SK-N-MC (cell line): ENCODE measurements around the gene UBD.

Source experiments
- DNase-seq: peaks from one replicate; pipeline ENCODE4 v3.0.0-alpha.2; 2011; ENCODE audit warnings: low read depth, low spot score
- H3K27ac ChIP-seq: fragments of 200-600 bp; sonication (generic); 2 replicates; pipeline ENCODE4 v1.5.1; 2016; ENCODE audit warnings: mixed run types
- H3K36me3 ChIP-seq: fragments of 200-600 bp; sonication (generic); 2 replicates; pipeline ENCODE4 v1.6.1; 2017; ENCODE audit warnings: antibody characterized with exemption, low read length, mixed read lengths; ENCODE audit not compliant: insufficient read depth
- H3K4me3 ChIP-seq: fragments of 200-600 bp; sonication (generic); 2 replicates; pipeline ENCODE4 v1.5.1; 2016
- H3K9ac ChIP-seq: fragments of 200-600 bp; sonication (generic); 2 replicates; pipeline ENCODE4 v1.8.0; 2017; ENCODE audit warnings: mixed run types, mixed read lengths; ENCODE audit not compliant: insufficient read length
- H3K9me3 ChIP-seq: fragments of 200-600 bp; sonication (generic); 2 replicates; pipeline ENCODE4 v1.6.1; 2017; ENCODE audit warnings: low read depth, mild to moderate bottlenecking, antibody characterized with exemption, low read length, moderate library complexity, mixed read lengths
- EZH2 ChIP-seq: fragments of 200-600 bp; sonication (generic); IDR thresholded peaks from one replicate; pipeline ENCODE4 v1.6.1; 2017; ENCODE audit warnings: antibody characterized with exemption
- FOXP2 ChIP-seq: optimal IDR thresholded peaks from 2 replicates; pipeline ENCODE3; 2011; ENCODE audit warnings: mild to moderate bottlenecking, moderate library complexity; ENCODE audit not compliant: insufficient read depth; ENCODE audit errors: extremely low read length, control extremely low read depth
- POLR2AphosphoS5 ChIP-seq: IDR thresholded peaks from 2 replicates; pipeline ENCODE4 v1.6.1; 2012; ENCODE audit warnings: mild to moderate bottlenecking, low read depth, low read length, borderline replicate concordance

The UBD gene

DNA sequence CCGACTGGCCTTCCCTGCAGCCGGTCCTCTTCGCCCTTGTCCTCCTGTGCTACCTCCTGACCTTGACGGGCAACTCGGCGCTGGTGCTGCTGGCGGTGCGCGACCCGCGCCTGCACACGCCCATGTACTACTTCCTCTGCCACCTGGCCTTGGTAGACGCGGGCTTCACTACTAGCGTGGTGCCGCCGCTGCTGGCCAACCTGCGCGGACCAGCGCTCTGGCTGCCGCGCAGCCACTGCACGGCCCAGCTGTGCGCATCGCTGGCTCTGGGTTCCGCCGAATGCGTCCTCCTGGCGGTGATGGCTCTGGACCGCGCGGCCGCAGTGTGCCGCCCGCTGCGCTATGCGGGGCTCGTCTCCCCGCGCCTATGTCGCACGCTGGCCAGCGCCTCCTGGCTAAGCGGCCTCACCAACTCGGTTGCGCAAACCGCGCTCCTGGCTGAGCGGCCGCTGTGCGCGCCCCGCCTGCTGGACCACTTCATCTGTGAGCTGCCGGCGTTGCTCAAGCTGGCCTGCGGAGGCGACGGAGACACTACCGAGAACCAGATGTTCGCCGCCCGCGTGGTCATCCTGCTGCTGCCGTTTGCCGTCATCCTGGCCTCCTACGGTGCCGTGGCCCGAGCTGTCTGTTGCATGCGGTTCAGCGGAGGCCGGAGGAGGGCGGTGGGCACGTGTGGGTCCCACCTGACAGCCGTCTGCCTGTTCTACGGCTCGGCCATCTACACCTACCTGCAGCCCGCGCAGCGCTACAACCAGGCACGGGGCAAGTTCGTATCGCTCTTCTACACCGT lies 6.1 kb downstream of the UBD start:
- H3K36me3 ChIP-seq: no peaks in the 10 kb centered on the region
- TF ChIP-seq POLR2AphosphoS5 (no peak), EZH2 (no peak)
- H3K27ac ChIP-seq: no peak overlapping the region
- no peak overlapping the region for H3K9ac ChIP-seq
- DNase-seq: no peak
- no peaks in the 10 kb centered on the region for H3K9me3 ChIP-seq
- no peak overlapping the region for H3K4me3 ChIP-seq

DNA sequence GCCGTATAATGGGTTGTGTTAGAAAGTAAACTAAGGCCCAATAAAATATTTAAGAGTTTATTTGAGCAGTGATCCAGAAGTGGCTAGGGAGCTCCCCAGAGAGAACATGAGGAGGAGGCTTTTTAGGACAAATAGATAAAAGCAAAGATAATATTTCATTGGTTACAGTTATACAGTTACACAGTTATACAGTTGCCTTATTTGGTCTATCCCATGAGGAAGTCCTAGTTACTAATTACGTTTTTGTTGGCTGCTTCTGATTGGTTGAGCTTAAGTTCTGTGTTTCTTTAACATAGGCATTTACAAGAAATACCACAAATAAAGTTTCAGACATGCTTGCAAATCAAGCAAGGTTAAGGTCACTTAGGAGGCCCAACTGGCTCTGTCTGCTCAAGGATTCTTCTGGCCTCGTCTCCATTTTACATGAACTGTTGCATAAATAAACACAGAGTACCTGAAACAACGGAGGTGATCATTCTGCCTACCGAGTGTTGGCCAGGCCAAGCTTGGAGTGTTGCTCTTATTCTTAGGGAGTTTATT lies 7.0 kb downstream of the UBD start:
- TF ChIP-seq EZH2 (no peak), POLR2AphosphoS5 (no peak), FOXP2 (no peak)
- DNase-seq: peak; percentile 53
- Histone ChIP-seq H3K27ac (no peak overlapping the region), H3K9me3 (no peaks in the 10 kb centered on the region), H3K4me3 (no peak overlapping the region), H3K9ac (no peak overlapping the region), H3K36me3 (no peaks in the 10 kb centered on the region)

DNA sequence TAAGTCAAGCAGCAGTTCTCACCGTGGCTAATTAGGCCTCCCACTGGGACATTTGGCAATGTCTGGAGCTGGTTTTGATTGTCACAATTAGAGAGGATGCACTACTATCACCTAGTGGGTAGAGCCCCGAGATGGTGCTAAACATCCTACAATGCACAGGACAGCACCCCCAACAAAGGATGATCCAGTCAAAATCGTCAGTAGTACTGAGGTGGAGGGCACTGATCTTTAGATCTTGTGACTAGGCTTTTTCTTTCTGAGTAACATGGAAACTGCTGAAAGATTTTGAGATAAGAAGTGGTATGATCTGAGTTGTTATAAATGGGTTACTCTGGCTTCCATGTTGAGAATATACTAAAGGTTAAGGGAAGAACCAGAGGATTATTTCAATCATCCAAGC lies 12.0 kb downstream of the UBD start:
- Histone ChIP-seq H3K4me3 (no peak overlapping the region), H3K36me3 (no peaks in the 10 kb centered on the region), H3K9ac (no peak overlapping the region), H3K9me3 (no peaks in the 10 kb centered on the region), H3K27ac (no peak overlapping the region)
- no peak for DNase-seq
- TF ChIP-seq EZH2: no peak
- TF ChIP-seq POLR2AphosphoS5: no peak
- no peak for TF ChIP-seq FOXP2

DNA sequence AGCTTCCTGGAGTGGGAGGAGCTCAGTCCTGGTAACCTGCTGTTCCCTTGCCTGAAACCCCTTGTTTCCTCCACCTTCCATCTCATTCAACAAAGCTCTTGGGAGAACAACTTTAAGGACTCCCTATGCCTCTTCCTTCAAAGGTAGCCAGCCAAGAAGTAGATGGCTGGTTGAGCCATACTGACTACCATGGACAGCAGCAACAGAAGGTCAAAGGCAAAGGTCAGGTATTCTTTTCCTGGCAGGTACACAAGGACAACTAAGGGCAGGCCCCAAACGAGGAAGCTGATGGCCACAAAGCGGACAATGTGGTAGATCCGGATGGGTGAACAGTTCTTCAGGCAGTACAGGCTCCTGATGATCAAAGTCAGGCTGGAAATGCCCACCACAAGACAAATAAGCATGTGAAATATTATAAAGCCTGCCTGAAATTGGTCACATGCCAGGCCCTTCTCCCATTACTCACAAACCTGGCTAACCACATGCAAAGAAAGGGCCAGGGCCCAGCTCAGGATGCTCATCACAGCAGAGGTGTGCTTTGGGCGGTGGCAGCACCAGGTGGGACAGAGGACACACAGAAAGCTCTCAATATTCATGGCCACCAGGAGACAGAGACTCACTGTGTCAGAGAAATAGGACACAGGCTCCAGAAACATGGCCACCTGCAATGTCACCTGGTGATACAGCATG lies 21.7 kb downstream of the UBD start:
- no peak overlapping the region for H3K4me3 ChIP-seq
- no peaks in the 10 kb centered on the region for H3K36me3 ChIP-seq
- H3K9ac ChIP-seq: no peak overlapping the region
- no peak for TF ChIP-seq POLR2AphosphoS5
- no peak for TF ChIP-seq EZH2
- TF ChIP-seq FOXP2: no peak
- no peaks in the 10 kb centered on the region for H3K9me3 ChIP-seq
- H3K27ac ChIP-seq: no peak overlapping the region
- no peak for DNase-seq

DNA sequence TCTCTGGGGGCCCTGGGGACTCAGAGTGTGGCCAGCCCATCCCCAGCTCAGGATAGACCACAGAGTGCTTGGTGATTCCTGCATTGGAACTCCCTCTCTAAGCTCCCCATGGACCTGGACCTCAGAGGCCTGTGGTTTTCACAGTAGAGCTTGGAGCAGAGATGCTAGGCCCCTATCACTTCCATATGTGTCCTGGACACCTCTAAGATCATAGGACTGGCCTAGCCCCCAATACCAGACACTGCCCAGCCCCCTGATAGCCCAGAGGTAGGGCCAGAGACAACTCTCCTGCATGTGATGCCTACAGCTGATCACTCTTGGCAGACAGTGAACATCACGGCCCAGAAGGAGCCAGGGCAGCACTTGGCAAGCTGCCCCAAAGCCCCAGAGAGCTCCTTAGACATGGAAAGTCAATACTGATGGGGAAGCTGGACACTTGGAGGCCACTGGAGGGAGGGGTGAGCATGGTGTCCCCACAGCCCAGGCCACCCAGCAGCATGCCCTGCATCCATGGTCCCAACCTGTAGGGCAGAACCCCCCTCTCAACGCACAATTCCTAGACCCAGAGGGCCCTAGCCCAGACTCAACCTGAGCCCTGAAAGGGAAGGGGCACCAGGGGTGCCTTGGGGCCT lies 27.1 kb downstream of the UBD start:
- no peak for DNase-seq
- no peak for TF ChIP-seq POLR2AphosphoS5
- no peak for TF ChIP-seq FOXP2
- TF ChIP-seq EZH2: no peak
- H3K9me3 ChIP-seq: no peaks in the 10 kb centered on the region

DNA sequence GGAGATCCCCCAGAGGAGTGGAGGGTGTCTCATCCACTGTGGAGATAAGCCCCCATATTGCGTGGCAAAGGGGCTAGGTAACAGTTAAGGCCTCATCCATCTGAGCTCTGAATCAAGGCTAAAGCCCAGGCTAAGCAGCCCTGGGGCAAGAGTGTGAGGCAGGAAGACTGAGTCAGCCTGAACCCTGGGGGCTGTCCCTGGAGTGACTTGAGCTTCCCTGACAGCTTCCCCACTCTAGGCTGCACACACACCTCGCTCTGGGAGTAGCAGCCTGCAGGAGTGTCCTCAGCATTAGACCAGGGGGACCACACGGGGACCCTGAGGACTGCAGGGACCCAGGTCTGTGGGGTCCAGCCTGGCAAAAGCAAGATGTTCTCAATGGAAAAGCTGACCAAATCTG lies 27.9 kb downstream of the UBD start:
- no peak overlapping the region for H3K9ac ChIP-seq
- DNase-seq: no peak
- no peak overlapping the region for H3K27ac ChIP-seq
- H3K36me3 ChIP-seq: no peaks in the 10 kb centered on the region
- no peaks in the 10 kb centered on the region for H3K9me3 ChIP-seq
- H3K4me3 ChIP-seq: no peak overlapping the region
- no peak for TF ChIP-seq EZH2
- no peak for TF ChIP-seq POLR2AphosphoS5
- TF ChIP-seq FOXP2: no peak

More for the DNA sequence above, 27.1 kb downstream of the UBD start:
- no peaks in the 10 kb centered on the region for H3K36me3 ChIP-seq
- H3K4me3 ChIP-seq: no peak overlapping the region
- no peak overlapping the region for H3K9ac ChIP-seq
- H3K27ac ChIP-seq: no peak overlapping the region

DNA sequence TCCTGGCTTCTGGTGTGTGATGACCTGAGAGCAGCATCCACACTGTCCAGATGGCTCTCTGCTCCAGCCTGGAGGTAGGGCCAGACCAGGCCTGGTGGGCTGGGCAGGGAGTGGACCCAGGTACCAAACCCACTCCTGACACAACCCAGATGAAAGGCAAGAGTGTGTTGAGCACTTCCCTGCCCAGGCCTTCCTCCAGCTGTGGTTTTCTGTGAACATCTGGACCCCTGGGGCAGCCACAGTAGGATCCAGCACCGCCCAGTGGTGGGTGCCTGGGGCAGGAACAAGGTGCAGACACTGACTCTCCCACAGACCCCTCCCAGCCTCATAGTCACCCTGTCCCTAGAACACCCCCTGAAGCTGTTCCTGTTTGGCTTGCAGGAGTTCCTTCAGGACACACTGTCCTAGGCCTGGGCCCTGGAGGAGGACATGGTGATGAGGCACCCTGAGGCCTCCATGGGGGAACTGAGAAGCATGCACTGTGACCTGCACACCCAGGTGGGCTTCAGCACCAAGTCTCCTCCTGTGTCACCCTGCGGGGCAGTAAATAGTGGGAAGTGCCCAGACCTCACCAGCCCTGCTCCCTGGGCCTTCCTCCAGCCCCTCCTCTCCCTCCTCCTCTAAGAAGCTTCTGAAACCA lies 28.7 kb downstream of the UBD start:
- Histone ChIP-seq H3K4me3 (no peak overlapping the region), H3K9ac (no peak overlapping the region), H3K36me3 (no peaks in the 10 kb centered on the region), H3K9me3 (no peaks in the 10 kb centered on the region), H3K27ac (no peak overlapping the region)
- DNase-seq: no peak
- no peak for TF ChIP-seq FOXP2
- TF ChIP-seq EZH2: no peak
- TF ChIP-seq POLR2AphosphoS5: no peak

DNA sequence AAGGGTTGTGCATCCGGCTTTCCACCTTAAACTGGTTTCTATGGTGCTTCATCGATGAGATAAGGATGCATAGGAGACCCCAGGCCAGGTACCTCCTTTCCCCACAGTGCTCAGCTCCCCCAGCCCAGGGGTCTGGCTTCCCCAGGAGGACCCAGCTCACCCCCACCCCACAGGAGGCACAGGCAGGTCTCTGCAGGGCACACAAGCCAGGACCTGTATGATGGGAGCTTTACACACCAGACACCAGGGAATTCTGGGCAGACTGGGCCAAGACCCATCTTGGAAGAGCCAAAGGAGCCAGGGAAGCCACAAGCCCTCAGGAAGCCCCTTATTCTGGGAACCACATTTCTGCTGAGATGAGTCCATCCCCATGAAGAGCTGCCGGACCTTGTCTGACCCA lies 29.6 kb downstream of the UBD start:
- Histone ChIP-seq H3K36me3 (no peaks in the 10 kb centered on the region), H3K9me3 (no peaks in the 10 kb centered on the region), H3K27ac (no peak overlapping the region), H3K9ac (no peak overlapping the region), H3K4me3 (no peak overlapping the region)
- TF ChIP-seq POLR2AphosphoS5 (no peak), EZH2 (no peak), FOXP2 (no peak)
- DNase-seq: no peak
